WTC11 (cell line): ENCODE measurements around the gene SOS2.

Experiments used
- ATF6 ChIP-seq: sonication (generic); formaldehyde crosslinking; IDR thresholded peaks from 2 replicates; pipeline ENCODE4 v1.8.1; 2023; ENCODE audit warnings: mild to moderate bottlenecking, missing genetic modification reagents
- CTCF ChIP-seq: fragments of 200-600 bp; IDR thresholded peaks from 2 replicates; pipeline ENCODE4 v1.8.0; 2022; ENCODE audit warnings: antibody characterized with exemption
- E2F1 ChIP-seq: sonication (generic); formaldehyde crosslinking; IDR thresholded peaks from 2 replicates; pipeline ENCODE4 v1.8.0; 2022; ENCODE audit warnings: mild to moderate bottlenecking, missing genetic modification reagents
- NR2C2 ChIP-seq: sonication (generic); formaldehyde crosslinking; IDR thresholded peaks from 2 replicates; pipeline ENCODE4 v1.8.0; 2022; ENCODE audit warnings: mild to moderate bottlenecking, missing genetic modification reagents
- SP1 ChIP-seq: sonication (generic); formaldehyde crosslinking; conservative IDR thresholded peaks from 2 replicates; pipeline ENCODE4 v1.8.1; 2022; ENCODE audit warnings: missing genetic modification reagents
- USF1 ChIP-seq: sonication (generic); formaldehyde crosslinking; IDR thresholded peaks from 2 replicates; pipeline ENCODE4 v1.8.0; 2022; ENCODE audit warnings: mild to moderate bottlenecking, missing genetic modification reagents
- ZNF121 ChIP-seq: sonication (generic); formaldehyde crosslinking; IDR thresholded peaks from 2 replicates; pipeline ENCODE4 v1.8.0; 2023; ENCODE audit warnings: missing genetic modification reagents
- TF ChIP-seq, protein P1 (sequence below): fragments of 250-450 bp; sonication (Bioruptor Pico); IDR thresholded peaks from 2 replicates; pipeline ENCODE4 v1.8.0; 2021; ENCODE audit warnings: mild to moderate bottlenecking

DNA sequence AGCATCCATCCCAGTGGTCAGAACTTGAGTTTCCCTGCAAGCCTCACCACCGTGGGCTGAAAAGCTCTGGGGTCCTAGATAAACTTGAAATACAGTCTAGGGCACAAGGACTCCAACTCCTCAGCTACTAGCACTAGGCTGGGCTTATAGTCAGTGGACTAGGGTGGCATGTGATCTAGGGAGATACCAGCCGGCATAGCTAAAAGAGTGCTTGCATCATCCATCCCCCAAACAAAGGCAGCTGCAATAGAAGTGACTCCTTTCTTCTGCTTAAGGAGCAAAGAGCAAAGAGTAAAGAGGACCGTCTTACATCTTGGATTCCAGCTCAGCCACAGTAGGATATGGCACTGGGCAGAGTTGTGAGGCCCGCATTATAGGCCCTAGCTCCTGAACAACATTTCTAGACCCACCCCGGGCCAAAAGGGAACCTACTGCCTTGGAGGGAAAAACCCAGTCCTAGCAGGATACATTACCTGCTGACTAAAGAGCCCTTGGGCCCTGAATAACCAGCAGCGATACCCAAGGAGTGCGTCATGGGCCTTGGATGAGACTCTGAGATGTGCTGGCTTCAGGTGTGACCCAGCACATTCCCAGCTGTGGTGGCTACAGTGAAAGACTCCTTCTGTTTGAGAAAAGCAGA is 17.9 kb upstream of the SOS2 start:
- TF ChIP-seq SP1 (CRISPR knock-in tag) (no peak), ATF6 (CRISPR knock-in tag) (no peak), CTCF (no peak), USF1 (CRISPR knock-in tag) (no peak), ZNF121 (CRISPR knock-in tag) (no peak), E2F1 (CRISPR knock-in tag) (no peak), NR2C2 (CRISPR knock-in tag) (0 out of 2 replicates have a peak, but pooled peaks have one; percentile 6)
- TF ChIP-seq, protein P1, sequence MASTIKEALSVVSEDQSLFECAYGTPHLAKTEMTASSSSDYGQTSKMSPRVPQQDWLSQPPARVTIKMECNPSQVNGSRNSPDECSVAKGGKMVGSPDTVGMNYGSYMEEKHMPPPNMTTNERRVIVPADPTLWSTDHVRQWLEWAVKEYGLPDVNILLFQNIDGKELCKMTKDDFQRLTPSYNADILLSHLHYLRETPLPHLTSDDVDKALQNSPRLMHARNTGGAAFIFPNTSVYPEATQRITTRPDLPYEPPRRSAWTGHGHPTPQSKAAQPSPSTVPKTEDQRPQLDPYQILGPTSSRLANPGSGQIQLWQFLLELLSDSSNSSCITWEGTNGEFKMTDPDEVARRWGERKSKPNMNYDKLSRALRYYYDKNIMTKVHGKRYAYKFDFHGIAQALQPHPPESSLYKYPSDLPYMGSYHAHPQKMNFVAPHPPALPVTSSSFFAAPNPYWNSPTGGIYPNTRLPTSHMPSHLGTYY (CRISPR knock-in tag): no peak
